ENCODE results near the gene RAD51B. TPM values are rescaled to one million over a fixed set of nuclear protein-coding genes. Genes with fewer than 3 reads are reported as not detected.

The RAD51B gene
- total and polyA plus RNA-seq, 9 of the 15 experiments (the other 6 are each of a cell fraction or from before 2014, with no cell fraction given), result 8.5 to 17.3 (median 11.3) TPM

- CTCF ChIA-PET (ENCODE audit: low intra/inter-chr PET ratio), result no interaction called here
- no peaks in the 10 kb centered on the region; the same call in 1 of the 2 replicates for H3K9me3 ChIP-seq (replicated peaks; ENCODE audit: control insufficient read depth, insufficient read depth, low read depth, low read length)
- peak within 1 kb of the TSS; percentile 84 for H2AFZ ChIP-seq (ENCODE audit: low read depth, low read length)
- no peaks in the 10 kb centered on the region for H3K9me1 ChIP-seq (ENCODE audit: control insufficient read depth, insufficient read depth, low read length)
- H3K4me1 ChIP-seq (replicated peaks in 1 of 2; ENCODE audit: control insufficient read depth in 2 of 2, insufficient read depth in 2 of 2, low read length in 2 of 2), result peaks cover 0 to 6% of the 10 kb centered on the region in 2 experiments; a peak in 3 of 5 replicates
- DNase-seq (ENCODE audit: extremely low read depth in 1 of 4, low spot score in 3 of 4) (peak; percentile 87 to 93 (median 89)), FAIRE-seq (peak; percentile 98), ATAC-seq (peak; percentile 97)
- peak within 1 kb of the TSS; percentile 74 for H3K4me3 ChIP-seq
- H3K27me3 ChIP-seq (ENCODE audit: control insufficient read depth in 2 of 2, insufficient read depth in 2 of 2, low read length in 2 of 2), result no peaks in the 10 kb centered on the region
- POLR2A ChIA-PET, result interaction anchor here (0.6 to 1.4 kb wide), 5 partner anchors 10 to 169 kb away, joined by 3 to 5 read pairs (median 3); no protein-coding TSS in a partner anchor
- intact Hi-C loops (cut with micrococcal nuclease) (no loop called here), in situ Hi-C loops (cut with MboI) (loop anchor here (25.0 kb wide), 1 partner anchor 1329 kb away; the partner anchor contains the start of gene CCDC196)
- H3K79me2 ChIP-seq (ENCODE audit: control insufficient read depth, insufficient read depth, low read length), result peaks cover 32% of the 10 kb centered on the region
- WGBS (ENCODE audit: insufficient coverage, low coverage, missing lambda C conversion rate), result 2% methylated on average over 18 of the region's 26 CpGs
- no peaks in the 10 kb centered on the region for H4K20me1 ChIP-seq (replicated peaks; ENCODE audit: control insufficient read depth, insufficient read depth, low read length)
- H3K36me3 ChIP-seq (ENCODE audit: control insufficient read depth, insufficient read depth, low read length), result peaks cover 11% of the 10 kb centered on the region; the same call in 1 of the 3 replicates
- H3K9ac ChIP-seq (ENCODE audit: insufficient read depth in 1 of 2, low read depth in 2 of 2, low read length in 2 of 2), result peak within 1 kb of the TSS; percentile 76 to 93
- peak within 1 kb of the TSS; percentile 91 for H3K4me2 ChIP-seq (ENCODE audit: insufficient read depth, low read length)
- peak within 1 kb of the TSS; percentile 73 for H3K27ac ChIP-seq (ENCODE audit: extremely low read depth, low read depth, low read length)
- no TSS peak for BruUV-seq (replicated peaks)
- TF ChIP-seq CBFA2T3 (IDR thresholded peaks at IDR 0.05), result no peak
- TF ChIP-seq ELF1 (tag; IDR thresholded peaks at IDR 0.05), result 0 out of 2 replicates have a peak, but pooled peaks have one; percentile 15
- TF ChIP-seq FOXK2 (conservative IDR thresholded peaks at IDR 0.05 in 1 of 2, IDR thresholded peaks at IDR 0.05 in 1 of 2; ENCODE audit: low read depth in 2 of 2), result peak; percentile 79 to 85
- TF ChIP-seq ATF3 (IDR thresholded peaks at IDR 0.05), result peak; percentile 23; the same call in 1 of the 2 replicates
- TF ChIP-seq ATF3 (CRISPR knock-in tag; conservative IDR thresholded peaks at IDR 0.05), result no peak
- no peak for TF ChIP-seq SMAD4 (CRISPR knock-in tag; conservative IDR thresholded peaks at IDR 0.05)
- no peak for TF ChIP-seq XRCC3 (IDR thresholded peaks at IDR 0.05)
- peak; percentile 99 for TF ChIP-seq RAD51 (IDR thresholded peaks at IDR 0.05; ENCODE audit: borderline replicate concordance, low read depth)
- TF ChIP-seq REST (IDR thresholded peaks at IDR 0.05; ENCODE audit: borderline replicate concordance), result peak; percentile 86
- no peak for TF ChIP-seq REST (CRISPR knock-in tag; IDR thresholded peaks at IDR 0.05; ENCODE audit: low read depth)
- peak; percentile 100 for TF ChIP-seq TOE1 (IDR thresholded peaks at IDR 0.05; ENCODE audit: borderline replicate concordance)
- TF ChIP-seq TOE1 (CRISPR knock-in tag; IDR thresholded peaks at IDR 0.05; ENCODE audit: borderline replicate concordance, low read depth), result no peak
- peak; percentile 28; the same call in 1 of the 2 replicates for TF ChIP-seq ETV1 (tag; conservative IDR thresholded peaks at IDR 0.05; ENCODE audit: low read depth)
- TF ChIP-seq SIN3B (IDR thresholded peaks at IDR 0.05; ENCODE audit: low read depth), result peak; percentile 98
Observed at GRCh38 chr14:67816326-67817002, 3.1 kb upstream of the RAD51B start, which contains the start of gene ZFYVE26. TSS of gene ZFYVE26 (minus strand) at chr14:67816590. CDS start at chr14:67815963, 627 bp downstream.

Measured in K562 (cell line).